SK-N-MC (cell line): ENCODE measurements around the gene CCDC183.
A peak's percentile ranks its signal among the peaks of the same experiment; 100 is the strongest.
"Not testable (repeated sequence)": the region's sequence is repeated elsewhere in the genome, so short reads cannot be mapped to it uniquely, and the experiment has no call there.

Experiments used
- DNase-seq: peaks from one replicate; pipeline ENCODE4 v3.0.0-alpha.2; 2011; ENCODE audit warnings: low read depth, low spot score
- H3K27ac ChIP-seq: fragments of 200-600 bp; sonication (generic); 2 replicates; pipeline ENCODE4 v1.5.1; 2016; ENCODE audit warnings: mixed run types
- H3K36me3 ChIP-seq: fragments of 200-600 bp; sonication (generic); 2 replicates; pipeline ENCODE4 v1.6.1; 2017; ENCODE audit warnings: antibody characterized with exemption, low read length, mixed read lengths; ENCODE audit not compliant: insufficient read depth
- H3K4me3 ChIP-seq: fragments of 200-600 bp; sonication (generic); 2 replicates; pipeline ENCODE4 v1.5.1; 2016
- H3K9ac ChIP-seq: fragments of 200-600 bp; sonication (generic); 2 replicates; pipeline ENCODE4 v1.8.0; 2017; ENCODE audit warnings: mixed run types, mixed read lengths; ENCODE audit not compliant: insufficient read length
- H3K9me3 ChIP-seq: fragments of 200-600 bp; sonication (generic); 2 replicates; pipeline ENCODE4 v1.6.1; 2017; ENCODE audit warnings: low read depth, mild to moderate bottlenecking, antibody characterized with exemption, low read length, moderate library complexity, mixed read lengths
- EZH2 ChIP-seq: fragments of 200-600 bp; sonication (generic); IDR thresholded peaks from one replicate; pipeline ENCODE4 v1.6.1; 2017; ENCODE audit warnings: antibody characterized with exemption
- FOXP2 ChIP-seq: optimal IDR thresholded peaks from 2 replicates; pipeline ENCODE3; 2011; ENCODE audit warnings: mild to moderate bottlenecking, moderate library complexity; ENCODE audit not compliant: insufficient read depth; ENCODE audit errors: extremely low read length, control extremely low read depth
- POLR2AphosphoS5 ChIP-seq: IDR thresholded peaks from 2 replicates; pipeline ENCODE4 v1.6.1; 2012; ENCODE audit warnings: mild to moderate bottlenecking, low read depth, low read length, borderline replicate concordance

Gene CCDC183

DNA sequence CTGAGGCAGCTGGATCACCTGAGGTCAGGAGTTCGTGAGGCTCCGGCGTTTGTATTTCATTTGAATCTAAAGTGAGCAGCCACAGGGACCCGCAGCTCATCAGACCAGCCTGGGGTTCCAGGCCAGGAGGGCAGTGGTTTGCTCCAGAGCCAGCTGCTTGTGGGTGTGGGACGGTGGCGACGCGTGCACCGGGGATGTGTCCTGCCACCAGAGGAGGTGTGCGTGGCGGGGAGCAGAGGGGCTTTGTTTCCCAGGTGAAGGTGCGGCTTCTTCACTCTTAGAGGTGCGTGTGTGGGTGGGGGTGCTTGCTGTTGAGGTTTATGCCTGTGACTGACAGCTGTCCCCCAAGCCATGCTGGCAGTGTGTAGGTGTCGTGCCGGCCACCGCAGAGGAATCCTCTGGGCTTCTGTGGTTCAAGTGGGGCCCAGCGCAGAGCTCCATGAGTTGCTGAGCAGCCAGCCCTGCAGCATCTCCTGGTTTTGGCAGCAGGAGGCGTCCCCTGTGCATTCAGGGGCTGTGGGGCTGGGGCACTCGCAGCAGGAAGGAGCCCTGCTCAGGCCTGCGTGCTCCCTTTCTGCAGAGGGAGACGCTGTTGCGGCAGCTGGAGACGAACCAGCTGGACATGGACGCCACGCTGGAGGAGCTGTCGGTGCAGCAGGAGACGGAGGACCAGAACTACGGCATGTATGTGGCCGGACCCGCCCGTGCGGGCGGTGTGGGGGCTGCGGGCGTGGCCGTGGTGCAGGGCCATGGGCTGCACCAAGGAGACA is 39.2 kb downstream of the CCDC183 start:
- Histone ChIP-seq H3K9me3 (no peaks in the 10 kb centered on the region), H3K27ac (no peak overlapping the region), H3K36me3 (peaks cover 17% of the 10 kb centered on the region; the same call in 1 of the 2 replicates), H3K4me3 (no peak overlapping the region), H3K9ac (no peak overlapping the region)
- TF ChIP-seq FOXP2 = no peak
- TF ChIP-seq POLR2AphosphoS5 = peak; percentile 32; the same call in 1 of the 2 replicates
- no peak for TF ChIP-seq EZH2
- DNase-seq = no peak

DNA sequence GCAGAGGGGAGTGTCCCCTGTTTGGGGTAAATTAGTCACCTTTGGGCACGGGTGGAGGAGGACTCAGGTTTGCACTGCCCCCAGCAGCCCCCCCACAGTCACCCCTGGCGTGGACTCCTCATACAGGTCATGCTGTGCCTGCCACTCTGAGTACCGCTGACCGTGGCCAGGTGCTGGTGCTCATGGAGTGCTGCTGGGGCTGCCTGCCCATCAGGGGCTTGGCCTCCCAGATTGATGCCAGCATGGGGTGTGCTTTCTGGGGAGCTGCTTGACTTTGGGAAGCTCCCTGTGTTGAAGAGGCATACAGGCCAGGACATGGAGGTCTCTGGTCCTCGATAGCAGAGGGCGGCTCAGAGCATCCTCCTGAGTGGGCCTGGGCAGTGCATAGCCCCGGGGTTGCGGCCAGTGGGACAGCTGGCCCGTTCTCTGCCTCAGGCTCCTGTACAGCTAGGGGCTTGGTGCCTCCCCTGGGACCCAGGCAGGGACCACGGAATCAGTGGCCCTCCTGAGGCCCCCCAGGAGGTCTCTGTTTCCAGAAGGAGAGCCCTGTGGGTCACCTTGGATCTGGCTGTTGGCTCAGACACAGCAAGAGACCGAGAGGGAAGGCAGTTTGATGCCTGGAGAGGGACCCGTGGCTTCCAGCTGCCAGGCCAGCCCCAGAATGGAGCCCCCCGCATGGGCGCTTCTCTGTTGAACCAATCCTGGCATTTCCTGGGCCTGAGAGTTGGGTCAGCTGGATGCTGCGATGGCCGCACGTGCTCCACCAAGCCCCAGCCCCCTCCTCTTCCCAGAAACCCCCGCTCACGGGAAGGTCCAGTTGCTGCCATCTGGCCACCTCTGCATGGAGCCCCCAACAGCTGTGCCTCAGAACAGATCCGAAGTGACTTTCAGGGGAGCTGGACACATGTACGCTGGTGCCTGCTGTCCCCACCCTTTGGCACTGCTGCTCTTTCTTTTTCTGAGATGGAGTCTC is 40.1 kb downstream of the CCDC183 start:
- peaks cover 9% of the 10 kb centered on the region; the same call in 1 of the 2 replicates for H3K36me3 ChIP-seq
- no peak for DNase-seq

DNA sequence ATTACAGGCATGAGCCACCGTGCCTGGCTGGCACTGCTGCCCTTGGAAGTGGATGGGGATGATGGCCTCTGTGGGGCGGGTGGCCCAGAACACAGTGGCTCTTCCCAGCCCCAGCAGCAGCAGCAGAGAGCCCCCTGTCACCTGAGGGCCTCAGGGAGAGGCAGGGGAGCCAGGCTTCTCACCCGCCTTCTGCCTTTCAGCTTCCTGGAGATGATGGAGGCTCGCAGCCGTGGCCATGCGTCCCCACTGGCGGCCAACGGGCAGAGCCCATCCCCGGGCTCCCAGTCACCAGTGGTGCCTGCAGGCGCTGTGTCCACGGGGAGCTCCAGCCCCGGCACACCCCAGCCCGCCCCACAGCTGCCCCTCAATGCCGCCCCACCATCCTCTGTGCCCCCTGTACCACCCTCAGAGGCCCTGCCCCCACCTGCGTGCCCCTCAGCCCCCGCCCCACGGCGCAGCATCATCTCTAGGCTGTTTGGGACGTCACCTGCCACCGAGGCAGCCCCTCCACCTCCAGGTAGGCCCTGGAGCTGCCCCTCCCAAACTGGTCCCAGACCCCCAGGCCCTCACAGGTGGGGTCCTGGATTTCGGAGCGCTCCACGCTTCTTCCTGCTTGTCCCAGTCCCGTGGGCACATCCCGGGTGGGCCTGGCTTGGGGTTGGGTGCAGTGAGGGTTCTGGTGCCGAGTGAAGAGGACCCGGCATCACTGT is 41.2 kb downstream of the CCDC183 start:
- H3K36me3 ChIP-seq = peaks cover 3% of the 10 kb centered on the region; the same call in 1 of the 2 replicates
- H3K27ac ChIP-seq = no peak overlapping the region
- TF ChIP-seq FOXP2 = no peak
- no peak for TF ChIP-seq POLR2AphosphoS5
- no peak for TF ChIP-seq EZH2
- H3K9me3 ChIP-seq = no peaks in the 10 kb centered on the region
- H3K9ac ChIP-seq = no peak overlapping the region
- no peak overlapping the region for H3K4me3 ChIP-seq
- DNase-seq = no peak

More for the DNA sequence above, 40.1 kb downstream of the CCDC183 start:
- Histone ChIP-seq H3K27ac (no peak overlapping the region), H3K9ac (no peak overlapping the region), H3K4me3 (no peak overlapping the region), H3K9me3 (no peaks in the 10 kb centered on the region)
- TF ChIP-seq POLR2AphosphoS5 = no peak
- no peak for TF ChIP-seq EZH2
- no peak for TF ChIP-seq FOXP2

DNA sequence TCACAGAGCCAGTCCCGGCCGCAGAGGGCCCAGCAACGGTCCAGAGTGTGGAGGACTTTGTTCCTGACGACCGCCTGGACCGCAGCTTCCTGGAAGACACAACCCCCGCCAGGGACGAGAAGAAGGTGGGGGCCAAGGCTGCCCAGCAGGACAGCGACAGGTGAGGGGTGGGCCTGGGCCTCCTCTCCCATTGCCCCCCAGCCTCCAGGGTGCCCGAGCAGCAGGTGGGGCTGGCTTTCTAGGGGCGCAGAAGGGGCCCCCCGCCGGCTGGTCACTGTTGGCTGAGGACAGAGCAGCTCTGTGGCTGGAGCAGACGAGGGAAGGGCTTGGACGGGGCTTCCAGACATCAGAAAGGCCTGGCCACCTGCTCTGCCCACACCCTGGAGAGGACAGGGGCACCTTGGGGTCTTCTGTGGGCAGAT is 41.7 kb downstream of the CCDC183 start:
- peak; percentile 7; the same call in 1 of the 2 replicates for TF ChIP-seq POLR2AphosphoS5
- H3K36me3 ChIP-seq, H3K4me3 ChIP-seq, H3K9me3 ChIP-seq, DNase-seq, H3K27ac ChIP-seq, H3K9ac ChIP-seq: not testable (repeated sequence)

DNA sequence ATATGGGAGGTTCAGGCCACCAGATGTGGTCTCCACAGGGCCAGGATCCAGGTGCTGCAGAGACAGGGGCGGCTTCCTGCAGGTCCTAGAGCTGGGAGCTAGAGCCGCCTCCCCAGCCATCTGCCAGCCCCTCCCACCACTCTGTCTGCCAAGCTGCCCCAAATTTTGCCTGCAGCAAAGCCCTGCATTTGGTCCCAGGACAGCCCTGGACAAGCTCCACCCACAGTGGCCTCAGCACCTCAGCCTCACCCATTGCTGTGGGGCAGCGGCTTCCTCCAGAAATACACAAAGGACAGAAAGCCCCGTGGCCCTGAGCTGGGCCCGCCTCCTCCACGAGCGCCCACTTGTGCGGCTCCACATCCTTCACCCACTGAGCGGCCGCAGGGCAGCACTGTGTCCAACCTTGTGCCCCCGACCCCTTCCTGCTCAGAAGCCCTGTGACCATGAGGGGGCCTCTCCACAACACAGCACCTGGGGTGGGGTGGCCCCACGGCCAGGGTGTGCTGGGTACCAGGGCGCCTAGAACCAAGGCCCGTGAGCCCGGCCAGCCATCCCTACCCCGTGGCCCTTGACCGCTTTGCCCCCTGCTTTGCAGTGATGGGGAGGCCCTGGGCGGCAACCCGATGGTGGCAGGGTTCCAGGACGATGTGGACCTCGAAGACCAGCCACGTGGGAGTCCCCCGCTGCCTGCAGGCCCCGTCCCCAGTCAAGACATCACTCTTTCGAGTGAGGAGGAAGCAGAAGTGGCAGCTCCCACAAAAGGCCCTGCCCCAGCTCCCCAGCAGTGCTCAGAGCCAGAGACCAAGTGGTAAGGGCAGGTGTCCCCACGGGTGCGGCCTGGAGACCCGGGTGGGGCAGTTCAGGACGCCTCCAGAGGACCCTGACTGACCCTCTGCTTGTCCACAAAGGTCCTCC is 42.4 kb downstream of the CCDC183 start:
- H3K9me3 ChIP-seq = no peaks in the 10 kb centered on the region
- no peak overlapping the region for H3K9ac ChIP-seq
- no peak overlapping the region for H3K27ac ChIP-seq
- no peaks in the 10 kb centered on the region; the same call in 1 of the 2 replicates for H3K36me3 ChIP-seq
- DNase-seq = no peak
- TF ChIP-seq FOXP2 = no peak
- TF ChIP-seq POLR2AphosphoS5 = no peak
- no peak for TF ChIP-seq EZH2
- no peak overlapping the region for H3K4me3 ChIP-seq

DNA sequence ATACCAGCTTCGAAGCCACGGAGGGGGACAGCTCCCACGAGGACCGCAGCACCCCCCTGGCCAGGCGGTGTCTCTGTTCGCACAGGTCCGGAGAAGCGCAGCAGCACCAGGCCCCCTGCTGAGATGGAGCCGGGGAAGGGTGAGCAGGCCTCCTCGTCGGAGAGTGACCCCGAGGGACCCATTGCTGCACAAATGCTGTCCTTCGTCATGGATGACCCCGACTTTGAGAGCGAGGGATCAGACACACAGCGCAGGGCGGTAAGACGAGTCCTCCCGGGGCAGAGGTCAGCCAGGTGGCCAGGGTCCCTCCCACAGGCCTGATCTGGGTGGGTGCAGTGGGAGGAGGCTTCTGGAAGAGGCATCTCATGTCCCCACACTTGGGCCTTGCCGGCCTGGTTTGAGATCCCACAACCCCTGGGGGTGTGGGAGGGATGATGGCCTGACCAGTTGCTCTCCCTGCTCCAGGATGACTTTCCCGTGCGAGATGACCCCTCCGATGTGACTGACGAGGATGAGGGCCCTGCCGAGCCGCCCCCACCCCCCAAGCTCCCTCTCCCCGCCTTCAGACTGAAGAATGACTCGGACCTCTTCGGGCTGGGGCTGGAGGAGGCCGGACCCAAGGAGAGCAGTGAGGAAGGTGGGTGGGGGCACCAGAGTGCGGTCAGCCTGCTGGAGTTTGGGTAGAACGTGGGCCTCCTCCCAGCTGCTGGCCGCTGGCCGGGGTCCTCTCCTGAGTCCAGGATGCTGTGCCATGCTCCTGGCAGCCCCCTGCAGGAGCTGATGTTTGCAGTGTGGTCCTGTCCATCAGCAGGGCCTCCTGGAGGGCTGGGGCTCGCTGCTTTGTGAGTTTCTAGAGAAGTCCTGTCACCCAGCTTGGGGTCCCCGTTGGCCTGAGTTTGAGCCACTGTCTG is 43.3 kb downstream of the CCDC183 start:
- no peak for DNase-seq
- no peaks in the 10 kb centered on the region; the same call in 1 of the 2 replicates for H3K36me3 ChIP-seq
- H3K9ac ChIP-seq = no peak overlapping the region
- no peaks in the 10 kb centered on the region for H3K9me3 ChIP-seq
- TF ChIP-seq POLR2AphosphoS5 = no peak
- TF ChIP-seq FOXP2 = no peak
- no peak for TF ChIP-seq EZH2
- peak overlapping the region; percentile 79; the same call in 1 of the 2 replicates for H3K27ac ChIP-seq
- H3K4me3 ChIP-seq = no peak overlapping the region
